ENCODE measurements around the gene FOXP1.

GRCh38 chr3:71566776-71567175, 16.8 kb downstream of the FOXP1 start:
- TF ChIP-seq, protein P1, sequence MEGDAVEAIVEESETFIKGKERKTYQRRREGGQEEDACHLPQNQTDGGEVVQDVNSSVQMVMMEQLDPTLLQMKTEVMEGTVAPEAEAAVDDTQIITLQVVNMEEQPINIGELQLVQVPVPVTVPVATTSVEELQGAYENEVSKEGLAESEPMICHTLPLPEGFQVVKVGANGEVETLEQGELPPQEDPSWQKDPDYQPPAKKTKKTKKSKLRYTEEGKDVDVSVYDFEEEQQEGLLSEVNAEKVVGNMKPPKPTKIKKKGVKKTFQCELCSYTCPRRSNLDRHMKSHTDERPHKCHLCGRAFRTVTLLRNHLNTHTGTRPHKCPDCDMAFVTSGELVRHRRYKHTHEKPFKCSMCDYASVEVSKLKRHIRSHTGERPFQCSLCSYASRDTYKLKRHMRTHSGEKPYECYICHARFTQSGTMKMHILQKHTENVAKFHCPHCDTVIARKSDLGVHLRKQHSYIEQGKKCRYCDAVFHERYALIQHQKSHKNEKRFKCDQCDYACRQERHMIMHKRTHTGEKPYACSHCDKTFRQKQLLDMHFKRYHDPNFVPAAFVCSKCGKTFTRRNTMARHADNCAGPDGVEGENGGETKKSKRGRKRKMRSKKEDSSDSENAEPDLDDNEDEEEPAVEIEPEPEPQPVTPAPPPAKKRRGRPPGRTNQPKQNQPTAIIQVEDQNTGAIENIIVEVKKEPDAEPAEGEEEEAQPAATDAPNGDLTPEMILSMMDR (optimal IDR thresholded peaks at IDR 0.05 in 1 of 3, IDR thresholded peaks at IDR 0.05 in 1 of 3, conservative IDR thresholded peaks at IDR 0.05 in 1 of 3; ENCODE audit: extremely low read depth in 1 of 3, insufficient read depth in 2 of 3, low read length in 3 of 3) = no peak
- no peak for TF ChIP-seq EZH2 (IDR thresholded peaks at IDR 0.05; ENCODE audit: low read length)

All from keratinocyte (primary cell).